Liver (tissue), 9 donors: ENCODE measurements around the gene EDC3. TPM values are rescaled to one million over a fixed set of nuclear protein-coding genes. Genes with fewer than 3 reads are reported as not detected.
A peak's percentile ranks its signal among the peaks of the same experiment; 100 is the strongest.

Experiments used
- DNase-seq: peaks from one replicate; pipeline ENCODE4 v3.0.0-alpha.2; 2017; ENCODE audit warnings: low spot score
- H3K27ac ChIP-seq, 2 donors: one replicate each; pipeline ENCODE4 v1.7.0; 2013; ENCODE audit warnings: inconsistent platforms in 2 of 2, low read length in 2 of 2, control low read depth in 1 of 2, low read depth in 1 of 2, mild to moderate bottlenecking in 1 of 2
- H3K27me3 ChIP-seq, 4 donors: one replicate each; pipeline versions ENCODE4 v1.6.1 to v1.7.0; 2013; ENCODE audit warnings: low read length in 3 of 4, inconsistent platforms in 1 of 4, mild to moderate bottlenecking in 1 of 4, moderate library complexity in 1 of 4; ENCODE audit not compliant: control insufficient read depth in 4 of 4, insufficient read depth in 4 of 4
- H3K36me3 ChIP-seq, 4 donors: one replicate each; pipeline versions ENCODE4 v1.6.1 to v1.7.0; 2013; ENCODE audit warnings: low read length in 3 of 4, mild to moderate bottlenecking in 3 of 4, low read depth in 1 of 4, moderate library complexity in 1 of 4; ENCODE audit not compliant: control insufficient read depth in 4 of 4, insufficient read depth in 3 of 4
- H3K4me1 ChIP-seq, 4 donors: one replicate each; pipeline versions ENCODE4 v1.6.1 to v1.7.0; 2013; ENCODE audit warnings: low read length in 3 of 4, mild to moderate bottlenecking in 3 of 4, moderate library complexity in 1 of 4; ENCODE audit not compliant: control insufficient read depth in 4 of 4, insufficient read depth in 4 of 4
- H3K4me3 ChIP-seq, 3 donors: one replicate each; pipeline versions ENCODE4 v1.6.1 to v1.7.0; 2013; ENCODE audit warnings: low read length in 3 of 3, control low read depth in 1 of 3, low read depth in 1 of 3, mild to moderate bottlenecking in 1 of 3
- H3K9ac ChIP-seq, 2 donors: one replicate each; pipeline ENCODE4 v1.7.0; 2013; ENCODE audit warnings: low read length in 2 of 2, mild to moderate bottlenecking in 2 of 2, moderate library complexity in 2 of 2, control low read depth in 1 of 2, low read depth in 1 of 2
- H3K9me3 ChIP-seq, 4 donors: one replicate each; pipeline versions ENCODE4 v1.6.1 to v1.7.0; 2013; ENCODE audit warnings: low read length in 3 of 4; ENCODE audit not compliant: control insufficient read depth in 4 of 4
- ATF3 ChIP-seq: IDR thresholded peaks from 2 replicates; pipeline ENCODE4 v1.6.1; 2016; ENCODE audit warnings: antibody characterized with exemption
- EGR1 ChIP-seq, 2 donors: IDR thresholded peaks; 2 replicates each; pipeline ENCODE4 v1.6.1; 2016 to 2018; ENCODE audit warnings: antibody characterized with exemption in 2 of 2, low read depth in 2 of 2
- FOXA2 ChIP-seq: IDR thresholded peaks from 2 replicates; pipeline ENCODE4 v1.6.1; 2016; ENCODE audit warnings: antibody characterized with exemption
- GABPA ChIP-seq, 2 donors: IDR thresholded peaks in 1 of 2; conservative IDR thresholded peaks in 1 of 2; 2 replicates each; pipeline ENCODE4 v1.6.1; 2016; ENCODE audit warnings: antibody characterized with exemption in 2 of 2, mild to moderate bottlenecking in 1 of 2, moderate library complexity in 1 of 2
- HNF4A ChIP-seq, 2 donors: conservative IDR thresholded peaks; 2 replicates each; pipeline ENCODE4 v1.6.1; 2016; ENCODE audit warnings: antibody characterized with exemption in 2 of 2, mild to moderate bottlenecking in 2 of 2
- HNF4G ChIP-seq: IDR thresholded peaks from 2 replicates; pipeline ENCODE4 v1.6.1; 2016; ENCODE audit warnings: antibody characterized with exemption
- MAX ChIP-seq: IDR thresholded peaks from 2 replicates; pipeline ENCODE4 v1.6.1; 2016; ENCODE audit warnings: antibody characterized with exemption
- NR2F2 ChIP-seq: IDR thresholded peaks from 2 replicates; pipeline ENCODE4 v1.6.1; 2016; ENCODE audit warnings: antibody characterized with exemption
- RAD21 ChIP-seq, 2 donors: IDR thresholded peaks; 2 replicates each; pipeline ENCODE4 v1.6.1; 2016; ENCODE audit warnings: antibody characterized with exemption in 2 of 2, mild to moderate bottlenecking in 2 of 2
- REST ChIP-seq: IDR thresholded peaks from 2 replicates; pipeline ENCODE4 v1.6.1; 2016; ENCODE audit warnings: antibody characterized with exemption, mild to moderate bottlenecking
- RXRA ChIP-seq, 2 donors: IDR thresholded peaks; 2 replicates each; pipeline ENCODE4 v1.6.1; 2017 to 2018; ENCODE audit warnings: antibody characterized with exemption in 2 of 2, mild to moderate bottlenecking in 1 of 2
- SP1 ChIP-seq: IDR thresholded peaks from 2 replicates; pipeline ENCODE4 v1.6.1; 2018; ENCODE audit warnings: antibody characterized with exemption, mild to moderate bottlenecking
- TAF1 ChIP-seq: conservative IDR thresholded peaks from 2 replicates; pipeline ENCODE4 v1.6.1; 2016; ENCODE audit warnings: antibody characterized with exemption, mild to moderate bottlenecking
- YY1 ChIP-seq: IDR thresholded peaks from 2 replicates; pipeline ENCODE4 v1.6.1; 2016; ENCODE audit warnings: antibody characterized with exemption, mild to moderate bottlenecking
- WGBS: extraction: QIAGEN DNeasy Blood & Tissue Kit; methylation state at CpG from one replicate; pipeline ENCODE4 v1.1.7; 2013; 5-methylcytosine and 5-hydroxymethylcytosine counted together
- polyA plus RNA-seq, 2 donors: library from polyadenylated mRNA; stranded (reverse) in 1 of 2; unstranded in 1 of 2; fragments of 200-250 nt in 1 of 2; fragments of >200 nt in 1 of 2; fragmentation: Nextera tagmentation in 1 of 2; extraction: Ambion mirVana in 1 of 2; gene quantifications; one replicate each; pipeline versions ENCODE4 v1.2.1 to v1.2.3, GENCODE V29; 2013 to 2015
- total RNA-seq, 2 donors: library from RNA; depleted of rRNA; stranded (reverse); fragments of >200 nt; gene quantifications; one replicate each; pipeline ENCODE4 v1.2.3, GENCODE V29; 2014
- TF ChIP-seq, protein P1 (sequence below): fragments of 150-350 bp; IDR thresholded peaks from 2 replicates; pipeline ENCODE4 v1.5.1; 2017; ENCODE audit warnings: improper control_type of control experiment, low read depth, low read length; ENCODE audit not compliant: missing input control
- TF ChIP-seq, protein P2 (sequence below): IDR thresholded peaks from 2 replicates; pipeline ENCODE4 v1.6.1; 2016; ENCODE audit warnings: antibody characterized with exemption
- donor health status: healthy.
- donor health status: healthy.
- donor health status: healthy.
- donor health status: healthy.
- donor health status: healthy.

Gene EDC3
- total and polyA plus RNA-seq, 4 donors = 5.8 to 9.5 (median 7.4) TPM

DNA sequence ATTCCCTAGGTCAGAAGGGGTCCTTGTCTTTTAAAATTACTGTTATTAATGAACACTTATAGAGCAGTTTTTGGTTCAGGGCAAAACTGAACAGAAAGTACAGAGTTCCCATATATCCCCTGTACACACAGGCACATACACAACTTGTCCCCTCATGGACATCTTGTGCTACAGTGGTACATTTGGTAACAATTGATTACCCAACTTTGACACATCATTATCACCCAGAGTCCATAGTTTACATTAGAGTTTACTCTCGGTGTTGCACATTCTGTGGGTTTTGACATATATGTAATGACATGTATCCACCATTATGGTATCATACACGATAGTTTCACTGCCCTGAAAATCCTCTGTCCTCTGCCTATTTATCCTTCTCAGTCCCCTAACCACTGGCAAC lies 984 bp upstream of the EDC3 start:
- Histone ChIP-seq H3K27ac (no peak overlapping the region), H3K4me3 (no peak overlapping the region), H3K9ac (peak overlapping the region in 1 of 2 donors; percentile 93)

GRCh38 chr15:74696398-74696729 lies 540 bp upstream of the EDC3 start:
- no peaks in the 10 kb centered on the region for H3K27me3 ChIP-seq
- 6% methylated on average over 10 of the region's 10 CpGs for WGBS
- H3K4me3 ChIP-seq = peak overlapping the region; percentile 73 to 100 (median 91)
- peaks cover 3 to 21% (median 17%) of the 10 kb centered on the region in 4 donors for H3K4me1 ChIP-seq
- H3K27ac ChIP-seq = no peak overlapping the region
- DNase-seq = no peak
- peak overlapping the region; percentile 16 to 93 for H3K9ac ChIP-seq
- H3K36me3 ChIP-seq = no peaks in the 10 kb centered on the region
- no peaks in the 10 kb centered on the region for H3K9me3 ChIP-seq
- TF ChIP-seq MAX (no peak), HNF4A (conservative IDR thresholded peaks at IDR 0.05) (no peak), TAF1 (no peak), ATF3 (no peak), NR2F2 (no peak), HNF4G (no peak), EGR1 (IDR thresholded peaks at IDR 0.05; ENCODE audit: low read depth in 2 of 2) (no peak), SP1 (no peak), YY1 (no peak), GABPA (IDR thresholded peaks at IDR 0.05 in 1 of 2, conservative IDR thresholded peaks at IDR 0.05 in 1 of 2) (no peak)
- TF ChIP-seq, protein P1, sequence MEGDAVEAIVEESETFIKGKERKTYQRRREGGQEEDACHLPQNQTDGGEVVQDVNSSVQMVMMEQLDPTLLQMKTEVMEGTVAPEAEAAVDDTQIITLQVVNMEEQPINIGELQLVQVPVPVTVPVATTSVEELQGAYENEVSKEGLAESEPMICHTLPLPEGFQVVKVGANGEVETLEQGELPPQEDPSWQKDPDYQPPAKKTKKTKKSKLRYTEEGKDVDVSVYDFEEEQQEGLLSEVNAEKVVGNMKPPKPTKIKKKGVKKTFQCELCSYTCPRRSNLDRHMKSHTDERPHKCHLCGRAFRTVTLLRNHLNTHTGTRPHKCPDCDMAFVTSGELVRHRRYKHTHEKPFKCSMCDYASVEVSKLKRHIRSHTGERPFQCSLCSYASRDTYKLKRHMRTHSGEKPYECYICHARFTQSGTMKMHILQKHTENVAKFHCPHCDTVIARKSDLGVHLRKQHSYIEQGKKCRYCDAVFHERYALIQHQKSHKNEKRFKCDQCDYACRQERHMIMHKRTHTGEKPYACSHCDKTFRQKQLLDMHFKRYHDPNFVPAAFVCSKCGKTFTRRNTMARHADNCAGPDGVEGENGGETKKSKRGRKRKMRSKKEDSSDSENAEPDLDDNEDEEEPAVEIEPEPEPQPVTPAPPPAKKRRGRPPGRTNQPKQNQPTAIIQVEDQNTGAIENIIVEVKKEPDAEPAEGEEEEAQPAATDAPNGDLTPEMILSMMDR = no peak
- TF ChIP-seq, protein P2, sequence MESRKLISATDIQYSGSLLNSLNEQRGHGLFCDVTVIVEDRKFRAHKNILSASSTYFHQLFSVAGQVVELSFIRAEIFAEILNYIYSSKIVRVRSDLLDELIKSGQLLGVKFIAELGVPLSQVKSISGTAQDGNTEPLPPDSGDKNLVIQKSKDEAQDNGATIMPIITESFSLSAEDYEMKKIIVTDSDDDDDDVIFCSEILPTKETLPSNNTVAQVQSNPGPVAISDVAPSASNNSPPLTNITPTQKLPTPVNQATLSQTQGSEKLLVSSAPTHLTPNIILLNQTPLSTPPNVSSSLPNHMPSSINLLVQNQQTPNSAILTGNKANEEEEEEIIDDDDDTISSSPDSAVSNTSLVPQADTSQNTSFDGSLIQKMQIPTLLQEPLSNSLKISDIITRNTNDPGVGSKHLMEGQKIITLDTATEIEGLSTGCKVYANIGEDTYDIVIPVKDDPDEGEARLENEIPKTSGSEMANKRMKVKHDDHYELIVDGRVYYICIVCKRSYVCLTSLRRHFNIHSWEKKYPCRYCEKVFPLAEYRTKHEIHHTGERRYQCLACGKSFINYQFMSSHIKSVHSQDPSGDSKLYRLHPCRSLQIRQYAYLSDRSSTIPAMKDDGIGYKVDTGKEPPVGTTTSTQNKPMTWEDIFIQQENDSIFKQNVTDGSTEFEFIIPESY = no peak

More for the DNA sequence above, 984 bp upstream of the EDC3 start:
- Histone ChIP-seq H3K4me1 (peaks cover 3 to 21% (median 17%) of the 10 kb centered on the region in 4 donors), H3K27me3 (no peaks in the 10 kb centered on the region), H3K36me3 (no peaks in the 10 kb centered on the region), H3K9me3 (no peaks in the 10 kb centered on the region)
- WGBS = 38% methylated on average over 2 of the region's 2 CpGs
- no peak for TF ChIP-seq RXRA (IDR thresholded peaks at IDR 0.05)
- TF ChIP-seq YY1 = no peak
- no peak for TF ChIP-seq RAD21 (IDR thresholded peaks at IDR 0.05)
- no peak for TF ChIP-seq EGR1 (IDR thresholded peaks at IDR 0.05; ENCODE audit: low read depth in 2 of 2)
- no peak for TF ChIP-seq FOXA2
- no peak for TF ChIP-seq SP1
- no peak for TF ChIP-seq HNF4G
- TF ChIP-seq TAF1 = no peak
- no peak for TF ChIP-seq REST
- TF ChIP-seq, protein P1 = no peak
- no peak for TF ChIP-seq MAX
- no peak for TF ChIP-seq GABPA (IDR thresholded peaks at IDR 0.05 in 1 of 2, conservative IDR thresholded peaks at IDR 0.05 in 1 of 2)
- DNase-seq = no peak
